Activated T-cell treated with anti-CD3 and anti-CD28 coated beads for 48 hours (primary cell): ENCODE measurements around the gene MPG.

Source experiments
- DNase-seq: peaks from one replicate; pipeline ENCODE4 v3.0.0-alpha.2; 2020; ENCODE audit warnings: low read depth

The MPG gene

GRCh38 chr16:66309-67182, 11.5 kb upstream of the MPG start:
- DNase-seq, result no peak

- DNase-seq, result no peak
These were observed 10.7 kb upstream of the MPG start for GRCh38 chr16:67183-67791.

GRCh38 chr16:67884-68789, 9.9 kb upstream of the MPG start:
- DNase-seq, result no peak

GRCh38 chr16:69181-69580, 8.8 kb upstream of the MPG start:
- no peak for DNase-seq

DNA sequence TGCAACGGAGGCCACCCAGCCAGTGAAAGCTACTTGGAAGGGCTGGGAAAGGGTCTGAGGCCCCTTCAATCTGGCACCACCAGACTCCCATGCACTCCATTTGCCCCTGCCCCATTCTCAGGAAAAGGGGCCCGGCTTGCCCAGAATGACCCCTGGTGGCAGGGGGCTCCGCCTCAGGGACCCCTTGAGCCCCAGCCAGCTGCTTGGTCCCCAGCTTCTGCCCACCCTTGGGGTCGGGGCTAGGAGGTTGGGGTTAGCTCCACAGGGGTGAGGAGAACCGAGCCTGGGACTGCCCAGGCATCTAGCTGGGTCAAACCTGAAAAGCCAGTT, 6.8 kb upstream of the MPG start:
- DNase-seq, result no peak

DNA sequence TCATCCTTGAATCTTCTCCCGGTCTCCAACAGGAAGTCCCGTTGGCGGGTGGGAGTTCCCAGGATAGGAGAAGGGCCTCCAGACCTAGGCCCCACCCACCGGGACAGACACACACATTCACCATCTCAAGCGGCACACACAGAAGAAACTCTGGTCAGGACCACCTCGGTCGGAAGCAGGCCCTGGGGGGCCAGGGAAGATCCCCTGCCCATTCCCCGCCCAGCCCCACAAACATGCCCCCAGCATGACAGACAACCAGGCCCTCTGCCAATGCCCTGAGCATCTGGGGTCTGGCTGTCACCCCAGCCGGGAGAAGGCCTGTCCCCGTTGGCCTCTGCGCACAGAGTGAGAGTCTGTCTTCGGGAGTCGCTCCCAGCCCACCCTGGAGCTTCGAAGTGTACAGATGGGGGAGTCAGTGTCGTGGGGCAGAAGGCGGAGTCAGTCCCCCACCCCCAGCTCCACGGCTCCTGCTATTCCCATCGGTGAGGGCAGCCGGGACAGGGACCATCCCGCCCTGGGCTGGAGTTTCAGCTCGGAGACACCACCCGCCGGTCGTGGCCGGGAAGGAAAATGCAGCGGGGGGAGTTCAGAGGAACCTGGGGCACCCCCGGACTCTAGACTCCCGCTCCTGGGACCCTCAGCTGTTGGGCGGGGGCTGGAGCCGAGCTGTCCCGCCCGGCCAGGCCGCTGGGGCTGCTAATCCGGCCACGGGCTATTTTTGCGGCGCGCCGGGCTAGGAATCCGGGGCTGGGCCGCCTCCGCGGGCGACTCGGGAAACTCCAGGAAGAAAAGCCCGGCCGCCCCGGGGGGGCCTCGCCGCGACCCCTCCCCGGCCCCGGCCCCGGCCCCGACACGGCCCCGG, 6.3 kb upstream of the MPG start:
- DNase-seq, result no peak

DNA sequence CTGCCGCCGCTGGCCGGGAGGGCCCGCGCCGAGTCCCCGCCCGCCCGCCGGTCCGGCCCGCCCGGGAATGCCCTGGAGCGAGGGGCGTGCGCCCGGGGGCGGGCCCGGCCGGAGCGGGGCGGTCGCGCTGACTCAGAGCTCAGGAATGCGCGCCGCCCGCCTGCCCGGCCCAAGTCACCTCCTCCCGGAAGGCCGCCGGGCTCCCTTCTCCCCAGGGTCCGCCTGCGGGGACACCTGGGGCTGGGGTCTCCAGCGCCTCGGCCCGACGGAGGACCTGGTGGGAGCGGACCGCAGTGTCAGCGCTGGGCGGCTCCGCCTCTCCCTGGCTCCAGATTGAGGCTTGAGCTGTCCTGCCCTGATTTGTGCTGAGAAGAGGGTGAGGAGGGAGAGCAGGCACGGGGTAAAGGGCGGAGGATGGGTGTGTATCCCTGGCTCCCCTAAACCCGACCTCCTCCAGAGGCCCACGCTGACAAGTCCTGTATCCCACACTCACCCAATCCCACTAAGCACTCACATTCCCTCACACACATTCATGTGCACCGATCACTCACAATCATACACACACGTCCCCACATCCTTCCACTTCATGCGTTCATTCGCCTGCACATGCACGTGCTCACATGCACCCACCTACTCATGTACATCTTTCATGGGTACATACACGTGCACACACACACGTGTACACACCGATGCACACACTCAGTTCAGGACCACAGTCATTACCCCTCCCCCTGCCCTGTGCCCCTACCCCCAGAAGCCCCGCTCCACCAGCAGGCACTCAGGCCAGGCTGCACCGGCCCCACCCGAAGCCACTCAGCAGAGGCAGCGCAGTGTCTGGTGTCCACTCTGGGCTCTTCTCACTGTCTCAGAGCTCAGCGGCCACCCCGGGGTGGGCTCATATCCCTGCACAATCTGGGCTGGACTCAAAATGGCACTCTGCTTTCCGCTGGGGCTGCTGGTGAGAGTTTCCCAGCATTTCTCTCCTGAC, 5.2 kb upstream of the MPG start, which contains the start of gene RHBDF1:
RHBDF1 (minus strand) TSS at position 71 of the 988 bp plus-strand sequence. CDS start 7,616 bp downstream, outside the sequence.
- DNase-seq, result no peak

DNA sequence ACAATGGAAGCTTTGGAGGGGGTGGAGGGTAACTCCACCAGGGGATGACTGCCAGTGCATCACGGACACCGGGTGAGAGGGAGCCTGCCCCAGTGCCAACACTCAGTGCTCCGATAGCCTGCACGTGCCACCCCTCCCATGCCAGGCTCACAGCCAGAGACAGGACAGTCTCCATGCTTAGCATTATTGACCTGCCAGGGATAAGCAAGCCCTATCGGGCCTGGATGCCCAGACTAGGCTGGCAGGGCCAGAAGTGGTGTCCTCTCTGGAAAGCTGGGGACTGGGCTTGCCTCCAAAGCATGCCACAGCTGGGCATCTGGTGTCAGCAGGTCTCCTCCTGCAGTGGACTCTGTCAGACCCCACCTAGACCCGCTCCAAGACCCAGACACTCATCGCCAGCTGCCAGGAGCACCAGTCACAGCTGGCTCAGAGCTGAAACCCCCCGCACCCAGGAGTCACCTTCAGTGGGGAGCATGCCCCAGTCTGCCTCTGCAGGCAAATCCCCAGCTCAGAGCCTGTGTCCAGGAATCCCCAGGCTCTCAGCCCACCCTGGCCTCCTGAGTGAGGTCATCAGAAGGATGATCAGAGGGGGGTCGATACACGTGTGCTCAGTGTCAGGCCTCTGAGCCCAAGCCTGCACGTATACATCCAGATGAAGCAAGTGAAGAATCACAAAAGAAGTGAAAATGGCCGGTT, 3.8 kb upstream of the MPG start:
- DNase-seq, result no peak

DNA sequence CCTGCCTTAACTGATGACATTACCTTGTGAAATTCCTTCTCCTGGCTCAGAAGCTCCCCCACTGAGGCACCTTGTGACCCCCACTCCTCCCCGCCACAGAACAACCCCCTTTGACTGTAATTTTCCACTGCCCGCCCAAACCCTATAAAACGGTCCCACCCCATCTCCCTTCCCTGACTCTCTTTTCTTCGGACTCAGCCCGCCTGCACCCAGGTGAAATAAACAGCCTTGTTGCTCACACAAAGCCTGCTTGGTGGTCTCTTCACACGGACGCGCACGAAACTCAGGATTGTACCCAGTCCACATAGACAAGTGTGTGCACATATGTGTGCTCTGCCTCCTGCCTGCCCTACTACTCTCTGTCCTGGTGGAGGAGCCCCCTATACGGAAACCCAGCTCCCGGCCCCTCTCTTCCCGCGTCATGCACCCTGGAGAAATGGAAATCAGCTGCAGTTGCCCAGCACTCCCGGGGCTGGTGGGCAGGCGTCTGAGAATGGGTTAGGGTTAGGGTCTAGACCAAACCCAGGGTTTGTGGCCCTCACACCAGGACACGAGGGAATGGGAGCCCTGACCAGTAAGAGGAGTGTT, 3.2 kb upstream of the MPG start:
- DNase-seq, result no peak

DNA sequence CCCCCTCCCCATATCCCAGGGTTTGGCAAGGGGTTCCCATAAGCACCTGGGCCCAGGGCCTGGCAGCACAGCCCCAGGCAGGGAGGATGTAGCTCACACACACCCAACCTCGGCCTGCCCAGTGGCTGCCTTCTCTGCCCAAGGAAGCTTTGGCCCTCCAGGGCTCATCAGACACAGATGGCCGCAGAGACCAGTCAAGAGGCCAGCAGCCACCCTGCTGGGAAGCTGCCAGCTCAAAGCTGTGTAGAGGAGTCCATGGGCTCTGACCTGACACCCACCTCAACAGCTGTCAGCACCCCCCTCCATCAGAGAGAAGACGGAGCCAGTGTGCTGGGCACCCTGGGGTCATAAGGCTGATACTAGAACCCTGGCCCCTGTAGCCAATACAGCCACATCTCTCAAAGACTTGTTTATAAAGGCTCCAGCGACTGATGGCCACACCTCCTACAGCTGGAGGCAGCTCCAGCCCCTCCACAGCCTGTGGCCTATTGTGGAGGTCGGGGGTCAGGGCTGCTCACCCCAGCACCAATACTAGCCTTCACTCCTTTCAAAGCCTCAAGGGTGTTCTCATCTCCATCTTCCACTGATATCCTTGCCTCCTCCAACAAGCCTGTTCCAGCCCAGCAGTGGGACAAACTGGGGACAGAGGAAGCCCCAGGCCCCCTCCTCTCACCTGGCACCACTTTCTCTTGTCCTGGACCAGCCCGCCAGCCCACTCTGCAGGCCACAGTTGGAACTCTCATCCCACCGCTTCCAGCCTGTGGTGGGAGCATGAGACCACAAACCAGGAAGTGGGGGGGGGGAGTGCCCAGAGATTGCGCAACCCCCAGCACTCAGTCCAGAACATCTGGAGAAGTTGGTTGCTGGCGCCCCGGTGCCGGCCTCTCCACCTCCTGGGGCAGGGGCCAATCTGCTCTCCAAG, 2.2 kb upstream of the MPG start:
- no peak for DNase-seq

DNA sequence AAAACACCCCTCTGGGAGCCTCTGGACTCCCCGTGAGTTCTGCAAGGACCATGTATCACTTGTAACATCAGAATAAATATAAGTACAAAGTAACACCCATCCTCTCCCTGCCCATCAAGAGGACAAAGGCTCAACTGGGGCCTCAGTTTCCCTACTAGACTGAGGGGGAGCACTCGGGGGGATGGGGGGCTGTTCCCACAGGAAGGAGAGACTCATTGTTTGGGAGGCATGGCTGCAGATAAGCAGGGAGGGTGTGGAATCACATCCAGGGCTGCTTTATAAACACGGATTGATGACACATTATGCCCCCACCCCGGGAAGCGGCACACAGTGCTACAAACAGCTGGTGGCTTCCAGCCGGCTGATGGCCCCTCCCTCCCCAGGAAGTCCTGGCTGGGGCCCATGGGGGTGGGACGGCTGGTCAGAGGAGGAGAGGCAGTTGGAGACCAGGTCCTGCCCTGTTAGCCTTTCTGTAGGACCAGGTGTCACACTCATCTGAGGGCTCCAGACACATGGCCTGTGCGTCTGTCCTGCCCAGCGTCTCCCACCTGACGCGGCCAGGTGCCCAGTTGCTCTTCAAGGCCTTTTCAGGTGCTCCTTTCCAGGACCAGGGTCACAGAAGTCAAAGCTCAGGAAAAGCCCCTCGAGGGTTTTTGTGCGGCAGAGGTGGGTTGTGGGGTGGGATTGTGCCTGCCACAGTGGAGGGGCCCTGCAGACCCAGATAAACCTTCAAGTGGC, 1.3 kb upstream of the MPG start:
- DNase-seq, result no peak

DNA sequence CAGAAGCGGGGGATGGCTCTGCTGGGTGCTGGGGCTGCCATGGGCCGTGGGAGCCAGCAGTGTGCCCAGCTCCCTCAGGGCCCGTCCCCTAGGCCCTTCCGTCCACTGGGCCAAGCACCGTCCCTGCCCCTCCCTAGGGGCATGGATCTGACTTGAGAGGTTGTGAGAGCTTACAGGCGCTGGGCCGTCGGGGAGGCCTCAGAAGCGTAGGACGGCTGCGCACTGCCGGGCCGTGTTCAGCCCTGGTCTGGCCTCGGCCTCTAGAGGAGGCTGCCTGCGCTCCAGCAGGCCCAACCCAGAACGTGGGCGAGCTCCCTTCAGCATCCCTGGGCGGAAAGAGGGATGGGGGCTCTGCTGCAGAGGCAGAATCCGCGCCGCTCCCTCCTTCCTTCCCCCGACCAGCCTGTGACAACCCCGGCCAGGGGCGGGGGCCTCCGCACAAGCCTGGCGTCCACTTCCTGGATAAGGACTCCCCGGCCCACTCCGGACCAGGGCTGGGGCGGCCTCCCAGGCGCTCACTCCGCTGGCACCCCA, 685 bp upstream of the MPG start:
- no peak for DNase-seq

GRCh38 chr16:78444-79150, 572 bp downstream of the MPG start:
- DNase-seq, result no peak

- no peak for DNase-seq
These were observed 1.4 kb downstream of the MPG start for GRCh38 chr16:79151-80054.

GRCh38 chr16:83060-83603, 5.1 kb downstream of the MPG start:
- no peak for DNase-seq
